Activated CD4-positive, alpha-beta memory T cell treated with anti-CD3 and anti-CD28 coated beads for 36 hours (primary cell): Measurements from ENCODE around the gene DGKZ. TPM values are rescaled to one million over a fixed set of nuclear protein-coding genes. Genes with fewer than 3 reads are reported as not detected.

Source experiments
- microRNA-seq: library from miRNA; unstranded; fragments of <30 nt; microRNA quantifications from one replicate; pipeline ENCODE4 v1.2.0, GENCODE V29; 2022; ENCODE audit warnings: borderline number of aligned reads, borderline microRNAs expressed, borderline replicate concordance
- total RNA-seq, 2 experiments: library from RNA; stranded (reverse); gene quantifications; one replicate each; pipeline ENCODE4 v1.2.3, GENCODE V29; 2021

DGKZ gene
- total RNA-seq, 2 experiments from 2014 or later, result 85.3 to 88.7 TPM

Small RNA genes within 50 kb of the gene (microRNA-seq; reads per million reads assigned to microRNA genes)
- not detected for gene MIR4688

Other genes with a start within 250 kb of the DGKZ start
- gene PHF21A, start 226.0 kb upstream of the DGKZ start, total RNA-seq, result 10 to 100 TPM; 38.0 to 40.0 TPM
- gene CREB3L1, start 69.8 kb upstream of the DGKZ start, total RNA-seq, result not detected
- gene MDK, start 34.2 kb downstream of the DGKZ start, total RNA-seq, result 1 to 10 TPM; 5.9 to 7.0 TPM
- gene CHRM4, start 44.3 kb downstream of the DGKZ start, total RNA-seq, result not detected
- gene AMBRA1, start 246.6 kb downstream of the DGKZ start, total RNA-seq, result 10 to 100 TPM; 22.5 to 24.1 TPM